Fibroblast of skin of right biceps (primary cell): ENCODE data around the gene FAM149A.
A peak's percentile ranks its signal among the peaks of the same experiment; 100 is the strongest.

Experiments used
- DNase-seq: peaks from one replicate; pipeline ENCODE4 v3.0.0-alpha.2; 2013

Gene FAM149A

GRCh38 chr4:186204686-186205085 lies 100.2 kb downstream of the FAM149A start:
- no peak for DNase-seq

DNA sequence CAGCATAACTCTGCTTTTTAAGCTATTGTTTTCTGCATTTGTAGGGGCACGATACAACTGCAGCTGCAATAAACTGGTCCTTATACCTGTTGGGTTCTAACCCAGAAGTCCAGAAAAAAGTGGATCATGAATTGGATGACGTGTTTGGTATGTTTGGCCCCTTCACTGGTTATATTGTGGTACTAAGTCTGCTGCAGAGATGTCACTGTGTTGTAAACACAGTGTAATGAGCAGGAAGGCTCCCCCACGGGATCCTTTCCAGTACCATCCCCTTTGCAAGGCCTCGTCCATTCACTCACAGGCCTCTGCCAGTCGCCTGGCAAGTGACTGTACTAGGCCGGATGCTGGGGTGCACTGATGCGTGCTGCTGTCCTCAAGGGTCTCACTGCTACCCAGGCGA lies 100.7 kb downstream of the FAM149A start:
- DNase-seq = no peak

DNA sequence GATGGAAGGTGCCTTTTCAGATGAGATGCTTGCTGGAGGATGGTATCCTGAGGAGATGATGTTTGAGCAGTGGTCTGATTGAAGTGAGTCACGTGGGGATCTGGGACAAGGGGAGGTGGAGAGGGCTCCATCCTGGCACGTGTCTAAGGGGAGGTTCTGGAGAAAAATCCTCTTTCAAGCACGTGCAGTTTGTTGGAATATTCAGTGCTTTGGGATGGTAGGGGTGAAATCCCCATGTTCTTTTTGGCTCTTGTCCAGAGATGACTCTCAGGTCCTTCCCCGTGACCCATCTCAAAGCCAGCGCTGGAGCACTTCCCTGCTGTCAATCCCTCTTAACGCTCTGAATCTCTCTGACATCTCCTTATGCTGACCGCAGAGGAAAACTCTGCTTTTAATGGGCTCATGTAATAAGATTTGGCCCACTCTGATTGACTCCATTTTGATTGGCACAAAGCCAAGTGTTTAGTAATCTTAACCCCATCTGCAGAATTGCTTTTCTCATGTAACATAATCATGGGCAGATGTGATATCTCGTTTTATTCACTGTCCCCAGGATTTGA lies 112.0 kb downstream of the FAM149A start:
- DNase-seq = peak; percentile 28

DNA sequence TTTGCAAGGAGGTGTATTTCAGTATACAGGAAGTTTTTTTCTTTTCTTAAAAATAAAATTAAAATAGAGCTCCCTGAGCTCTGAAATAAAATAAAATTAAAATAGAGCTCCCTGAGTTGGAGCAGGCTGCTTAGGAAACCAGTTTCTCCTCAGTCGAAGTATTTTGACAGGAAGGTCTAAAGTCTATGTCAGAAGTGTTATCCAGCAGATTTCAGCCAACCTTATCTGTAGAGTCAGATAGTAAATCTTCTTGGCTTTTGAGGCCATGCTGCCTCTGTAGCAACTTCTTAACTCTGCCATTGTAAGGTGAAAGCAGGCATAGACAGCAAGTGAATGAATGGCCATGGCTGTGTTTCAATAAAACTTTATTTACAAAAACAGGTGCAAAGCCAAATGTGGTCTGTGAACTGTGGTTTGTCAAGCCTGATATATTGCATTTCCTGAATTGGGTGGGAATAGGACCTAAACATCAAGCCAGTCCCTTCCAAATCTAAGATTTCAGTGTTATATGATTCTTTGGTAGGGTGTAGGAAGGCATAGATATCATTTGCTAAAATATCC lies 113.3 kb downstream of the FAM149A start:
- DNase-seq = no peak

DNA sequence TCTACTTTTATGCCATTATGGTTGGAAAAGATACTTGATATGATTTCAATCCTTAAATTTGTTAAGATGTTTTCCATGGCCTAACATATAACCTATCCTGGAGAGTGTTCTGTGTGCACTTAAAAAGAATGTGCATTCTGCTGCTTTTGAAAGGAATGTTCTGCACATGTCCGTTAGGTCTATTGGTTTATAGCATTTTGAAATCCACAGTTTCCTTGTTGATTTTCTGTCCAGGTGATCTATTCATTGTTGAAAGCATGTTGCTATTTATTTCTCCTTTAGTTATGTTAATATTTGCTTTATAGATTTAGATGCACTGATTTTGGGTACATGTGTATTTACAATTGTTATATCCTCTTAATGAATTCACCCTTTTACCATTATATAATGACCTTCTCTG lies 117.1 kb downstream of the FAM149A start:
- DNase-seq = no peak
